Measurements from ENCODE around the gene ENTREP3.

DNA sequence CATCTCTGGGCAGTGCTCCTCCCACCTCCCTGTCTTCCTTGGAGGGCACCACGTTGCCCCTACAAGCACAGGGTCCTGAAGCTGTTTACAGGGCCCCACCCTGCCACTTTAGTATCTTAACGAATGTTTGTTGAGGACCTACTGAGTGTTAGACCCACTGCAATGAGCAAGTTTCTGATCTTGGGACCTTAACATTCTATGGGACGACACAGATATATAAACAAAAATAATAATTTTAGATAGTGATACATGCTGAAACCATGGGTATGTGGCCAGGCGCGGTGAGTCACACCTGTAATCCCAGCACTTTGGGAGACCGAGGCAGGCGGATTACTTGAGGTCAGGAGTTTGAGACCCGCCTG lies 10.1 kb downstream of the ENTREP3 start:
- TF ChIP-seq POLR2A (IDR thresholded peaks at IDR 0.05) = no peak
- TF ChIP-seq, protein P1, sequence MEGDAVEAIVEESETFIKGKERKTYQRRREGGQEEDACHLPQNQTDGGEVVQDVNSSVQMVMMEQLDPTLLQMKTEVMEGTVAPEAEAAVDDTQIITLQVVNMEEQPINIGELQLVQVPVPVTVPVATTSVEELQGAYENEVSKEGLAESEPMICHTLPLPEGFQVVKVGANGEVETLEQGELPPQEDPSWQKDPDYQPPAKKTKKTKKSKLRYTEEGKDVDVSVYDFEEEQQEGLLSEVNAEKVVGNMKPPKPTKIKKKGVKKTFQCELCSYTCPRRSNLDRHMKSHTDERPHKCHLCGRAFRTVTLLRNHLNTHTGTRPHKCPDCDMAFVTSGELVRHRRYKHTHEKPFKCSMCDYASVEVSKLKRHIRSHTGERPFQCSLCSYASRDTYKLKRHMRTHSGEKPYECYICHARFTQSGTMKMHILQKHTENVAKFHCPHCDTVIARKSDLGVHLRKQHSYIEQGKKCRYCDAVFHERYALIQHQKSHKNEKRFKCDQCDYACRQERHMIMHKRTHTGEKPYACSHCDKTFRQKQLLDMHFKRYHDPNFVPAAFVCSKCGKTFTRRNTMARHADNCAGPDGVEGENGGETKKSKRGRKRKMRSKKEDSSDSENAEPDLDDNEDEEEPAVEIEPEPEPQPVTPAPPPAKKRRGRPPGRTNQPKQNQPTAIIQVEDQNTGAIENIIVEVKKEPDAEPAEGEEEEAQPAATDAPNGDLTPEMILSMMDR (IDR thresholded peaks at IDR 0.05) = no peak
